H1 (cell line): ENCODE measurements around the gene ZBTB34. TPM values are rescaled to one million over a fixed set of nuclear protein-coding genes. Genes with fewer than 3 reads are reported as not detected.

Experiments
- CTCF ChIA-PET: fragments of 300-600 bp; sonication (Branson Sonifier 250); formaldehyde crosslinking; loops from one replicate; lab custom pipeline; 2021; ENCODE audit not compliant: partially characterized antibody; lab: Charles Lee
- POLR2A ChIA-PET: fragments of 300-600 bp; sonication (Branson Sonifier 250); formaldehyde crosslinking; loops from one replicate; lab custom pipeline; 2021; ENCODE audit warnings: inconsistent platforms; ENCODE audit not compliant: partially characterized antibody; lab: Charles Lee
- DNase-seq, 2 experiments: peaks; one replicate each; pipeline versions ENCODE4 v3.0.0 to v3.0.0-alpha.2; 2010 to 2022; ENCODE audit warnings: low spot score in 2 of 2, low read depth in 1 of 2, mixed read lengths in 1 of 2
- FAIRE-seq: peaks from 2 replicates; lab custom pipeline; 2011; peaks lifted over from hg19 to GRCh38; lab: Jason Lieb, UNC
- H2AFZ ChIP-seq: 2 replicates; pipeline ENCODE4 v1.8.1; 2012; ENCODE audit warnings: low read length, inconsistent platforms
- H2AK5ac ChIP-seq: 2 replicates; pipeline ENCODE4 v1.6.1; 2013; ENCODE audit warnings: low read depth, low read length
- H2BK120ac ChIP-seq: replicated peaks from 2 replicates; pipeline ENCODE3; 2013; ENCODE audit warnings: low read depth, low read length, inconsistent platforms
- H2BK12ac ChIP-seq: 2 replicates; pipeline ENCODE4 v1.6.1; 2013; ENCODE audit warnings: low read depth, low read length
- H2BK15ac ChIP-seq: 2 replicates; pipeline ENCODE4 v1.6.1; 2013; ENCODE audit warnings: low read length
- H2BK20ac ChIP-seq: 2 replicates; pipeline ENCODE4 v1.6.1; 2013; ENCODE audit warnings: low read length
- H2BK5ac ChIP-seq: 2 replicates; pipeline ENCODE4 v1.6.1; 2013; ENCODE audit warnings: low read depth, low read length
- H3K14ac ChIP-seq: 2 replicates; pipeline ENCODE4 v1.6.1; 2013; ENCODE audit warnings: inconsistent platforms; ENCODE audit not compliant: insufficient read length
- H3K18ac ChIP-seq: 2 replicates; pipeline ENCODE4 v1.6.1; 2013; ENCODE audit warnings: low read length; ENCODE audit errors: extremely low read depth
- H3K23ac ChIP-seq: 2 replicates; pipeline ENCODE4 v1.6.1; 2013; ENCODE audit warnings: inconsistent platforms; ENCODE audit not compliant: insufficient read length
- H3K23me2 ChIP-seq: 2 replicates; pipeline ENCODE4 v1.6.1; 2013; ENCODE audit warnings: low read depth, low read length
- H3K27ac ChIP-seq: 2 replicates; pipeline ENCODE4 v1.6.1; 2011; ENCODE audit warnings: low read depth, low read length, inconsistent platforms
- H3K27me3 ChIP-seq, 4 experiments: replicated peaks in 1 of 4; 1 replicate in 1 of 4; 2 replicates in 3 of 4; pipeline versions ENCODE4 v1.6.1 to v1.8.1; 2011 to 2013; ENCODE audit warnings: low read length in 3 of 4, mild to moderate bottlenecking in 3 of 4, inconsistent platforms in 2 of 4, mixed read lengths in 2 of 4, moderate library complexity in 1 of 4; ENCODE audit not compliant: control insufficient read depth in 3 of 4, insufficient read depth in 3 of 4; ENCODE audit errors: extremely low read depth in 1 of 4
- H3K36me3 ChIP-seq, 4 experiments: 2 replicates each; pipeline versions ENCODE4 v1.6.1 to v1.8.1; 2011 to 2013; ENCODE audit warnings: mild to moderate bottlenecking in 4 of 4, low read length in 3 of 4, moderate library complexity in 2 of 4, control low read depth in 1 of 4, inconsistent platforms in 1 of 4; ENCODE audit not compliant: insufficient read depth in 4 of 4, control insufficient read depth in 2 of 4
- H3K4ac ChIP-seq: replicated peaks from 2 replicates; pipeline ENCODE3; 2013; ENCODE audit warnings: low read length, low read depth, mixed read lengths, inconsistent platforms; ENCODE audit not compliant: insufficient read length
- H3K4me1 ChIP-seq, 4 experiments: replicated peaks in 1 of 4; 1 replicate in 1 of 4; 2 replicates in 3 of 4; pipeline versions ENCODE4 v1.6.1 to v1.8.1; 2011 to 2013; ENCODE audit warnings: low read length in 3 of 4, inconsistent platforms in 2 of 4, mixed read lengths in 1 of 4; ENCODE audit not compliant: insufficient read depth in 4 of 4, control insufficient read depth in 3 of 4
- H3K4me2 ChIP-seq, 2 experiments: 2 replicates each; pipeline versions ENCODE4 v1.6.1 to v1.8.1; 2011 to 2013; ENCODE audit warnings: low read depth in 2 of 2, low read length in 2 of 2, control low read depth in 1 of 2, inconsistent platforms in 1 of 2, mild to moderate bottlenecking in 1 of 2; ENCODE audit not compliant: insufficient read depth in 1 of 2
- H3K4me3 ChIP-seq, 4 experiments: fragments of 200-600, 300-600 bp in 1 of 4; sonication (generic), shearing (Covaris generic), sonication (Bioruptor Twin) in 1 of 4; 2 replicates each; pipeline versions ENCODE4 v1.5.1 to v1.8.1; 2011 to 2016; ENCODE audit warnings: low read length in 4 of 4, low read depth in 3 of 4, control low read depth in 2 of 4, inconsistent platforms in 2 of 4, mild to moderate bottlenecking in 2 of 4, mixed read lengths in 1 of 4, moderate library complexity in 1 of 4; ENCODE audit not compliant: insufficient read depth in 2 of 4; ENCODE audit errors: extremely low read depth in 1 of 4
- H3K56ac ChIP-seq: replicated peaks from 2 replicates; pipeline ENCODE3; 2013; ENCODE audit warnings: low read depth, mild to moderate bottlenecking, mixed read lengths, low read length, inconsistent platforms; ENCODE audit not compliant: insufficient read length
- H3K79me1 ChIP-seq: 2 replicates; pipeline ENCODE4 v1.6.1; 2013; ENCODE audit warnings: low read depth, low read length, control low read depth
- H3K79me2 ChIP-seq, 2 experiments: 2 replicates each; pipeline versions ENCODE4 v1.6.1 to v1.8.1; 2012 to 2013; ENCODE audit warnings: low read length in 2 of 2, mild to moderate bottlenecking in 2 of 2, inconsistent platforms in 1 of 2; ENCODE audit not compliant: insufficient read depth in 2 of 2, control insufficient read depth in 1 of 2
- H3K9ac ChIP-seq, 4 experiments: replicated peaks in 1 of 4; 1 replicate in 1 of 4; 2 replicates in 3 of 4; pipeline versions ENCODE4 v1.6.1 to v1.8.1; 2011 to 2013; ENCODE audit warnings: low read depth in 3 of 4, low read length in 3 of 4, control low read depth in 2 of 4, mild to moderate bottlenecking in 2 of 4, moderate library complexity in 2 of 4, inconsistent platforms in 1 of 4; ENCODE audit errors: extremely low read depth in 1 of 4
- H3K9me3 ChIP-seq, 2 experiments: 2 replicates each; pipeline versions ENCODE4 v1.6.1 to v1.8.1; 2012 to 2013; ENCODE audit warnings: mild to moderate bottlenecking in 2 of 2, moderate library complexity in 2 of 2, control low read depth in 1 of 2, inconsistent platforms in 1 of 2, low read depth in 1 of 2, low read length in 1 of 2, mixed read lengths in 1 of 2; ENCODE audit not compliant: insufficient read depth in 2 of 2
- H4K20me1 ChIP-seq, 2 experiments: replicated peaks in 1 of 2; 2 replicates each; pipeline versions ENCODE3 to v1.8.1; 2011 to 2013; ENCODE audit warnings: inconsistent platforms in 2 of 2, low read length in 2 of 2, mild to moderate bottlenecking in 1 of 2; ENCODE audit not compliant: insufficient read depth in 2 of 2, control insufficient read depth in 1 of 2
- H4K5ac ChIP-seq: 2 replicates; pipeline ENCODE4 v1.6.1; 2013; ENCODE audit warnings: low read length, low read depth, mixed read lengths, inconsistent platforms; ENCODE audit not compliant: insufficient read length
- H4K8ac ChIP-seq: 2 replicates; pipeline ENCODE4 v1.8.0; 2013; ENCODE audit warnings: mild to moderate bottlenecking, moderate library complexity, low read length, inconsistent platforms; ENCODE audit not compliant: insufficient read depth; ENCODE audit errors: extremely low read depth
- H4K91ac ChIP-seq: replicated peaks from 2 replicates; pipeline ENCODE3; 2013; ENCODE audit warnings: low read length, mixed read lengths, inconsistent platforms; ENCODE audit not compliant: insufficient read length
- SAP30 ChIP-seq: fragments of 300-600 bp; sonication (generic); IDR thresholded peaks from 2 replicates; pipeline ENCODE4 v1.7.1; 2012; ENCODE audit warnings: low read length, moderate library complexity, mild to moderate bottlenecking, inconsistent platforms; ENCODE audit not compliant: insufficient read depth, insufficient replicate concordance
- TCF12 ChIP-seq: IDR thresholded peaks from 2 replicates; pipeline ENCODE4 v1.6.1; 2011; ENCODE audit warnings: low read depth, mild to moderate bottlenecking, low read length
- WGBS, 2 experiments: shearing (Covaris generic) in 1 of 2; methylation state at CpG; one replicate each; pipeline versions ENCODE4 v1.1.6 to v1.1.7; 2013 to 2015; ENCODE audit warnings: low lambda C conversion rate in 2 of 2, mixed read lengths in 2 of 2, inconsistent platforms in 1 of 2, low coverage in 1 of 2, missing lambda C conversion rate in 1 of 2; ENCODE audit not compliant: insufficient replicate concordance in 2 of 2, insufficient coverage in 1 of 2, insufficient read length in 1 of 2; ENCODE audit errors: extremely low coverage in 1 of 2, missing lambda C conversion rate in 1 of 2; 5-methylcytosine and 5-hydroxymethylcytosine counted together
- polyA plus RNA-seq, 7 experiments: library from polyadenylated mRNA; depleted of rRNA in 3 of 7; stranded (reverse) in 5 of 7; unstranded in 2 of 7; fragments of >200 nt in 5 of 7; fragments of 200-250 nt in 2 of 7; gene quantifications; 1 replicate in 5 of 7; 2 replicates in 1 of 7; 4 replicates in 1 of 7; pipeline versions ENCODE4 v1.2.1 to v1.2.3, GENCODE V29; 2011 to 2013; ENCODE audit warnings: missing spikeins in 2 of 7, mixed read lengths in 2 of 7
- total RNA-seq: library from RNA; stranded (reverse); fragmentation: NEBNext Ultra II Directional; extraction: Animal tissue kit (Norgen Biotek cat#: 25700); gene quantifications from 2 replicates; pipeline ENCODE4 v1.2.1, GENCODE V29; 2021
- TF ChIP-seq, protein P1 (sequence below), 3 experiments: IDR thresholded peaks; 1 replicate in 2 of 3; 2 replicates in 1 of 3; pipeline versions ENCODE4 v1.5.1 to v1.6.1; 2011; ENCODE audit warnings: low read length in 3 of 3, mild to moderate bottlenecking in 3 of 3, inconsistent platforms in 2 of 3, low read depth in 1 of 3, moderate library complexity in 1 of 3; ENCODE audit not compliant: insufficient read depth in 1 of 3; ENCODE audit errors: control extremely low read depth in 1 of 3

ZBTB34 gene
- total and polyA plus RNA-seq, 2 of the 8 experiments (the other 6 are each of a cell fraction or from before 2014, with no cell fraction given): 8.2 to 15.9 TPM

DNA sequence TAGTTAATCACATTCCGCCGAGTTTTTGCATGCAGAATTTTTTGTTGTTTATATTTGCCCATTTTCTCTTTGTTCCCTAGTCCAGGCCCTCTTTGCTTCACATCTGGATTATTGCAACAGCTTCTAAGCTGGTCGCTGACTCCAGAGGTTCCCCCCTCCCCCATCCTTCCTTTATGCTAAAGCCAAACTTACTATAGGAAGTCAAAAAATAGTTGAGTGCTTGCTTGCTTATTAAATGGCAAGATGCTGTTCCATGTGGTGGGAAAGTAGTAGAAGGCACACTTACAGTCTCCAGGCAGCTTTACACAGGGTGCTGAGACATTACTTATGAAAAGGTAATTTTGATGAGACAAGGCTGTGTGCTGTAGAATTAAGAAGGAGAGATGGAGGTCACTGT is 1.3 kb downstream of the ZBTB34 start:
- Histone ChIP-seq H3K56ac (no peak overlapping the region), H3K79me1 (peaks cover 12% of the 10 kb centered on the region), H4K20me1 (peaks cover 0 to 7% of the 10 kb centered on the region in 2 experiments), H2BK5ac (no peak overlapping the region), H4K91ac (no peak overlapping the region), H3K4ac (peak overlapping the region; percentile 6), H3K23me2 (peaks cover 4% of the 10 kb centered on the region; the same call in 1 of the 2 replicates), H2BK20ac (no peak overlapping the region), H3K4me1 (peaks cover 5 to 17% (median 7%) of the 10 kb centered on the region in 4 experiments; a peak in 6 of 7 replicates), H3K4me2 (peak overlapping the region; percentile 85 to 92), H3K27me3 (no peaks in the 10 kb centered on the region; a peak in 2 of 7 replicates), H4K5ac (no peak overlapping the region), H2BK12ac (no peak overlapping the region), H3K27ac (no peak overlapping the region), H3K9me3 (no peaks in the 10 kb centered on the region), H3K36me3 (peaks cover 0 to 16% (median 1%) of the 10 kb centered on the region in 4 experiments; a peak in 1 of 8 replicates), H2BK120ac (no peak overlapping the region), H3K79me2 (peaks cover 6 to 47% of the 10 kb centered on the region in 2 experiments), H2BK15ac (no peak overlapping the region), H3K23ac (no peak overlapping the region), H4K8ac (no peak overlapping the region), H2AK5ac (no peak overlapping the region), H3K14ac (no peak overlapping the region), H2AFZ (no peak overlapping the region), H3K9ac (peak overlapping the region in 1 of 4 experiments; percentile 35; a peak in 1 of 7 replicates), H3K18ac (peak overlapping the region; percentile 33), H3K4me3 (peak overlapping the region; percentile 48 to 85 (median 74); a peak in 7 of 8 replicates)
- 28% methylated on average over 3 of the region's 3 CpGs; no CpG with 5 or more reads in 1 of the 2 experiments for WGBS, 2 experiments
- DNase-seq (no peak), FAIRE-seq (no peak)
- no peak for TF ChIP-seq TCF12
- peak; percentile 18 for TF ChIP-seq SAP30
- TF ChIP-seq, protein P1, sequence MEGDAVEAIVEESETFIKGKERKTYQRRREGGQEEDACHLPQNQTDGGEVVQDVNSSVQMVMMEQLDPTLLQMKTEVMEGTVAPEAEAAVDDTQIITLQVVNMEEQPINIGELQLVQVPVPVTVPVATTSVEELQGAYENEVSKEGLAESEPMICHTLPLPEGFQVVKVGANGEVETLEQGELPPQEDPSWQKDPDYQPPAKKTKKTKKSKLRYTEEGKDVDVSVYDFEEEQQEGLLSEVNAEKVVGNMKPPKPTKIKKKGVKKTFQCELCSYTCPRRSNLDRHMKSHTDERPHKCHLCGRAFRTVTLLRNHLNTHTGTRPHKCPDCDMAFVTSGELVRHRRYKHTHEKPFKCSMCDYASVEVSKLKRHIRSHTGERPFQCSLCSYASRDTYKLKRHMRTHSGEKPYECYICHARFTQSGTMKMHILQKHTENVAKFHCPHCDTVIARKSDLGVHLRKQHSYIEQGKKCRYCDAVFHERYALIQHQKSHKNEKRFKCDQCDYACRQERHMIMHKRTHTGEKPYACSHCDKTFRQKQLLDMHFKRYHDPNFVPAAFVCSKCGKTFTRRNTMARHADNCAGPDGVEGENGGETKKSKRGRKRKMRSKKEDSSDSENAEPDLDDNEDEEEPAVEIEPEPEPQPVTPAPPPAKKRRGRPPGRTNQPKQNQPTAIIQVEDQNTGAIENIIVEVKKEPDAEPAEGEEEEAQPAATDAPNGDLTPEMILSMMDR (IDR thresholded peaks at IDR 0.05; ENCODE audit: control extremely low read depth in 1 of 3, insufficient read depth in 1 of 3, low read depth in 1 of 3, low read length in 3 of 3): no peak
- POLR2A ChIA-PET: interaction anchor here (1.1 to 1.2 kb wide), 2 partner anchors 17 to 25 kb away, joined by 3 read pairs; no protein-coding TSS in a partner anchor
- CTCF ChIA-PET: interaction anchor here (1.1 to 1.2 kb wide), 2 partner anchors 27 to 69 kb away, joined by 3 to 4 read pairs; no protein-coding TSS in a partner anchor
